NCI-H524 (cell line): ENCODE data around the gene CRB2.
"Not testable (repeated sequence)": the region's sequence is repeated elsewhere in the genome, so short reads cannot be mapped to it uniquely, and the experiment has no call there.

ENCODE experiments used
- DNase-seq, 2 experiments: peaks; one replicate each; lab custom pipeline; 2025; lab: John Stamatoyannopoulos, UW

The CRB2 gene

DNA sequence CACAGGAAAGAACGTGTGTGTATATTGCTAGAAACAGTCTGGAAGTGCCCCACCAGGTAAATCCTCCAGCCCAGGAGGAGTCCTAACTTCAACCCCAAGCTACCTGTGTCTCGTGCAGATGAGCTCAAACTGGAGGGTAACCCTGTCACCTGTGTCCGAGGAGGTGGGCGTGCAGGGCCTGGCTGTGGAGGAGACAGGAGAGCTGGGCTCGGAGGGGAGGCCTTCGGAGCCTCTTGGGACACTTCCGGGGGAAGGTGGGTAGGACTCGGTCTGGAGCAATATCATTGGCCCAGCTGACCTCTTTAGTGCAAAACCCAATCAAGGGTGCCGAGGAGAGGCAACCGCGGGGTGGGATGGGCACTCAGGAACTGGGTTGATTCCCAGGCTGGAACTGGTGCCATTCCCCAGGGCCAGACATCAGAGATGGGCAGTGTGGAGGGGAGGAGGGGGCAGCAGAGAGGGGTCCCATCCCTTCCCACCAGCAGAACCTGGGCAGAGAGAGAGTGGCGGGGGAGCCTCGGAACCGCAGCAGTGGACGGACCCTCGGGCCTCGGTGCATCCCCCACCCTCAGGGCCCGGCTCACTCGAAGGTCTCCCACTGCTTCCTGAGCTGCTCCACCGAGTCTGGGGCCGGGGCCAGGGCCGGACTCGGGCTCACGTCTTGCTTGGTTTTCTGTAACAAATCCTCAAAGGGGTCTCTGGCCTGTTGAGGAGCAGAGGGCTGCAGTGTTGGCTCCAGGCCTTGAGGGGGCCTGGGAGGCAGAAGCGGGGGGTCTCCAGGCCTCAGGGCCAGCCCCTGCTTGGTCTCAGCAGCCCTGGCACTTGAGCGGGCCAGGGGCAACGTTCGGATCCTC, 25.1 kb downstream of the CRB2 start:
- DNase-seq = no peak

GRCh38 chr9:123382653-123383511, 26.9 kb downstream of the CRB2 start:
- DNase-seq = no peak

- DNase-seq = no peak
Observed at GRCh38 chr9:123383512-123384170, 27.6 kb downstream of the CRB2 start.

DNA sequence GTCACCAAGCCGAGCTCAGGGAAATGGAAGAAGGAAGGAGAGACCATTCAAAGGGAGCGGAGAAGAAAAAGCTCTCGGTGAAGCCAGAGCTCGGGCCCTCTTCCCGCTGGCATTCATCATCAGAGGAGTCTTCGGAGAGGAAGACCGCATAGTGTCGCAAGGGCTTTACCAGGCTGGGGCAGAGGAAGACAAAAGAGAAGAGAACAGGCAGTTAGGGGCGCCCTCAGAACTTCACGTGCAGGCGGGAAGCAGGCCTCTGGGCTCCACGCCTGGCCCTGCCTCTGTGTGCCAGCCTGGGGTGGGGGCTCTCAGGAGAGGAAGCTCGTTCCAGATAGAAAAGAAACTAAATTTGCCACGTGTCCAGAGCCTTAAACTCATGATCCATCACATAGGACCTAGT, 31.7 kb downstream of the CRB2 start:
- no peak for DNase-seq

- DNase-seq = no peak
Observed at GRCh38 chr9:123389070-123389469, 33.1 kb downstream of the CRB2 start.

DNA sequence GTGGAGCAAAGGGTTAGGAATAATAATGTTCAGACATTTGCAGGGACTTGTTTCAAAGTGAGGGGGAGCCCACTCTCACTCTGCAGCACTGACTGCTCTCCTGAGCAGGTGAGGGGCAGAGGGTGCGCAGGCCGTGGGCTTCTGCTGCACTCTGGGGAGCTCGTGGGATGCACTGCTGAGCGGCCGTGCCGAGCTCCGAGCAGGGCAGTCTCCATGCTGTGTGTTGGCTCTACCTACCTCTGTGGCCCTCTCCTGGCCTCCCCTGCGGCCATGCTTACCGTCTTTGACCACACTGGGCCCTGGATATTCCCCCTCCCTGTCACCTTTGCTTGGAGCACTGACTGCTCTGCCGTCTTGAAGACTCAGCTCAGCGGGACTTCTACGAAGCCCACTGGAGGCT, 33.7 kb downstream of the CRB2 start:
- DNase-seq = no peak

- peak; percentile 76 to 88 for DNase-seq
Observed at GRCh38 chr9:123390337-123391135, 34.5 kb downstream of the CRB2 start.

- no peak for DNase-seq
Observed at GRCh38 chr9:123391233-123391632, 35.2 kb downstream of the CRB2 start.

GRCh38 chr9:123391946-123392345, 35.9 kb downstream of the CRB2 start:
- no peak for DNase-seq

- DNase-seq = no peak
Observed at GRCh38 chr9:123392802-123393201, 36.8 kb downstream of the CRB2 start.

- DNase-seq = no peak
Observed at GRCh38 chr9:123394291-123395235, 38.6 kb downstream of the CRB2 start.

DNA sequence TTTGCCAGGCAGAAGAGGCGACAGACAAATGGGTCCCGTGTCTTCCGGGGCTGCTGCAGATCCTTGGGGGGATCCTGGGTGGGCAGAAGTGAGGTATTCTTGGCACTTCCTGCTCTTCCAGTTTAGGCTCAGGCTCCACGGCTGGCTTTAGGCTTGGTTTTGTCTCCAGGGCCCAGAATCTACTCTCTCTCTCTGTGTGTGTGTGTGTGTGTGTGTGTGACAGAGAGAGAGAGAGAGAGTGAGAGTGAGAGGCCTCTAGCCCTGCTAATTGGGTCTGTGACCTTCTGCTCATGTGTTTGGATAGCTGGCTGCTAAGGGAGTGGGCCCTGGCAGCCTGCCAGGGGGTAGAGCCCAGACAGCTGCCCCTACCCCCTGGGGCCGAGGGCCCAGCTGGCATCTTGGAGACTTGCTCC, 39.3 kb downstream of the CRB2 start:
- DNase-seq = peak; percentile 99 to 100

DNA sequence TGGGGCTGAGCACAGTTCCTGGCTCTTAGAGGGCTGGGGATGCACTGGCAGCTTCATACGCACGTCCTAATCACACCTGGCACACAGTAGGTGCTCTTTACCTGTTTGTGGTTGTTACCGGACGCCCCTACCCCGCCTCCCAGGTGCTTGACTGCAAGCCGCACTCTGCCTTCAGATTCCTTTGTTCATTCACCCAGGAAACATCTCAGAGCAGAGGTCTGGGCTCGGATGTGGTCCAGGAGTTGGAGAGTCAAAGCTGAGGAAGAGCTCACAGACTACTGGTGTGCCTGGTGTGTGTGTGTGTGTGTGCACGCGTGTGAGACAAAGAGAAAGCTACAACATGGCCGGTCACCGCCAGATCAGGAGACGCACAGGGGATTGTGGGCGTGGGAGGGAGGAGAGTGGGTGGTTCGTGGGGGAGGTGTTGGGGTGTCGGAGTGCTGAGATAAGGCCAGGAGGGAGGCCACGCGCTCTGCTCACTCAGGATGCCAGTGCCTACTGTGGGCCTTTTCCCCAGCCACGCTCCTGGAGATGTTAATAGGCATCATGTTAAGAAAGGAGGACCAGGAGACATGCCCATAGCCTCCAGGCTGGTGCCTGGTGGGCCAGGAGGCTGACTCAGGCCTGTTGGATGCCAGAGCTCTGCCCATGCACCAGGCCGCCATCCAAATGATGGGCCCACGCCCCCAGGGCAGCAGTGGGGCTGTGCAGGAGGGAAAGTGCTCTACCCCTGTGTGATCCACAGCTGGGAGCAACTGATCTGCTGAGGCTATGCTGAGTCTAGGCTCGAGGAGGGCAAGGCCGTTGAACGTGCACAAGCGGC, 39.9 kb downstream of the CRB2 start:
- peak in 1 of 2 experiments; percentile 39 for DNase-seq

DNA sequence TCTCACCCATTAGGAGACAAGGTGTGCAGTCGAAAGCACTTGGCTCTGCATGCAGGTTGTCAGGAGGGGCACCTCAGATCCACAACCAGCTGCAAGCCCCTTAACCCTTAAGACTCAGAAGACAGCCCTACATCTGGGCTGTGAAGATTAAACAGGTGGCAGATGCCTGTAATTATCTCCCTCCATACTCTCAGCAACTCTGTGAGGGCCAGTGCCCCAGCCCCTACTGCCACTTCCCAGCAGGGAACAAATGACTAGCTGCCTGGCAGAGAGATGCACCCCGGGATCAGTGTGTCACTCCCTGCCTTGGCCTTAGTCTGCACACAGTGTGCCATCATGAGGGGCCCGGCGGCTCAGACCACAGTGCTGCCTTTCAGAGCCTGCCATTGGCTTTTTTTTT, 42.0 kb downstream of the CRB2 start:
- peak; percentile 94 to 97 for DNase-seq

DNA sequence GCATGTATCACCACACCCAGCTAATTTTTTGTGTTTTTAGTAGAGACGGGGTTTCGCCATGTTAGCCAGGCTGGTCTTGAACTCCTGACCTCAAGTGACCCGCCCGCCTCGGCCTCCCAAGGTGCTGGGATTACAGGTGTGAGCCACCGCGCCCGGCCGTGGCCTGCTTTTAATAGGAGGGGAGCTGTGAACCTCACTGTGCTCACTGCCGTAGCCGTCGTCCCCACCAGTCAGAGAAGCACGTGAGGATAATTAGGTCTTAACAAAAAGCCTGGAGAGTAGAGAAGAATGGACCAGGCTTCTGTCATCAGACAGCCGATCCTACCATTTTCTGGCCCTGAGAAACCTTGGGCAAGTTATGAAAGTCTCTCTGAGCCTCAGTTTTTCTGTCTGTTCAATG, 42.9 kb downstream of the CRB2 start:
- DNase-seq = not testable (repeated sequence)

DNA sequence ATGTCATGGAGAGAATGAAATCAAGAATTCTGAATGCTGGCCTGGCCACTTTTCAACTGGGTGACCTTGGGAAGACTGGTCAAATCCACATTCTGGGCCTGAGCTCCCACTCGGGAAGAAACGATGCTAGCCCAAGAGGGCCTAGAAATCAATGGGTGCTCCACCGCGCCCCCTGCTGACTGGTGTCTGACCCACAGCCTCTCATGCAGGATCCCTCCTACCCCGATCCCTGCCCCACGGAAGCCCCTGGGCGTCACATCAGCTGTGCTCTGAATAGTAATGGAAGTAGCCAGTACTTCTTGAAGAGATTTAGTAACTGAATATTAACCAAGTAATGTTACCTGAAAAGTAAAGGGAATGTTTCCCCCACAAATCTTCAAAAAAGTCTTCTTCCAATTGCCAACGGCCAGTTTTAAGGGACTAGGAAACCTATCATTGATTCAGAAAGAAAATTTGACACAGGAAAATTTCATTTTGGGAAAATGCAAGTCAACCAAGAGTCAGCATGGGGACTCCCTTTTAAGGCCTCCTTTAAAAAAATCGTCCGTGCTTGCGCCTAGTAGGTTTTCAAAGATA, 43.9 kb downstream of the CRB2 start:
- no peak for DNase-seq

GRCh38 chr9:123400926-123401503, 45.0 kb downstream of the CRB2 start:
- DNase-seq = peak; percentile 33 to 54

DNA sequence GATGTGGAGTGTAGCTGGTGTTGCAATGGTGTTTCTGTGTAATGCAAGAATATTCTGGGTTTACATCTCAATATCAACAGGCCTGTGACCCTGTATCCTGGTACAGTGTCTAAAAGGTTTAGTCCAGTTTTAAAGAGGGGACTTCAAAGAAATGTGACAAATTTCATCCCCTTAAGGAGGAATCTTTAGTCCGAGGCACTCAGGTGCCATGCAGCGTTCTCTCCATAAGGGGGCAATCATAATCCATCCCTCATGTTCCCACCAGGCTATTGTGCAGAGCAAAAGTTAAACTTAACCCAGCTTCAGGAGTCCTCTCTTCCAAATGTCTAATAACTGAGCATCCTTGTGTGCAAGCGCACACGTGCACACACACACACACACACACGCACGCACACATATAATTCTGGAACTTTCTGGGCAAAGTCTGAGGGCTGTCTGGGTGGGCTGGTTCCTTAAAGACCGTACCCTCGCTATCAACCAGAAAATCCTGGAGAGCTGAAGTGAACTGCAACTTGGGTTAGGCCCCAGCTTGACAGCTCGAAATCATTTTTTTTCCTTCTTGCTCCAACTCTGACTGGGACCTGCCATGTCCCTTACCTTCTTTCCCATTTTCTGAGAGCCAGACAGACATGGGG, 46.0 kb downstream of the CRB2 start:
- DNase-seq = peak; percentile 43 to 79
